Measurements from ENCODE around the gene PPP2R2C.

DNA sequence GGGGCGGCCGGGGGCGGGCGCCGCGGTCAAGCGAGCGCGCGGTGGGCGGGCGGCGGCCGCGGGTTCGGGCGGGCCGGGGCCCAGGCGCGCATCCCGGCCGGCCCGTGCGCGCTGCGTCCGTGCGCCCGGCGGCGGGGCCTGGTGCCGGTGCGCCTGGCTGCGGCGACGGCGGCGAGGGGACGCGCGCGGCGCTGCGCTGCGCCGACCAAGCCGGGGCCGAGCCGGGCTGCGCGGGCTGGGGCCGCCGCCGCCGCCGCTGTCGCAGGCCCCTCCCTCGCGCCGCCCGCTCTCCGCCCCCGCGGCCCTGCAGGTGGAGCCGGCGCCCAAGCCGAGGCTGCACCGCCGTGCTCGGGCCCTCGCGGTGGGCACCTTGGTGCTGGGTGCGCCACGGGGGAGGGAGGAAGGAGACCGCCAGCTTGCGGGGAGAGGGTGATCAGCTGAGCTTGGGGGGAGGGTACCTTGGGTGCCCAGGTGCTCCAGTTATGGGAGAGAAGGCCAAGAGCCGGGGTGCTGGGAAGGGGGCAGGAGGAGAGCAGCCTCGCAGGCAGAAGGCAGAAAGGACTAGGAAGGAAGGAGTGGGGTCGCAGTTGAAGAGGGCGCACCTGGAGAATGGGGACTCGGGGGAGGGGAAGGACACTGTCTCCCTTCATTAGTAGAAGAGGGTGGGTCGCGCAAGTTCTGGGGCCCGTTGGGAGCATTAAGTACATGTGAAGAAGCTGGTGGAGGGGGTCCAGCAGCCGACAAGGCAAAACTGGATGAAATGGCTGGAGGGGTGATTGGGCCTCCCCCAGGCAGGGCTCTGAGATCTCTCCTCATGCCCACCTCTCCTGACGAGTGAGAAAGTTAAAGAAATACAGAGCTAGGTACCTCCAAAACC is at the start of gene PPP2R2C:
- TF ChIP-seq EZH2 (IDR thresholded peaks at IDR 0.05; ENCODE audit: insufficient read depth, poor library complexity, severe bottlenecking) (no peak), EZH2phosphoT487 (IDR thresholded peaks at IDR 0.05; ENCODE audit: insufficient read depth, low read depth) (no peak)
